RWPE2 (cell line): ENCODE results near the gene CDX1.

Experiments
- ATAC-seq: fragments of 200-7000 bp; cut with Tn5 transposase; 3 replicates; pipeline ENCODE4 v1.9.1; 2021; ENCODE audit warnings: low read depth
- DNase-seq: peaks from one replicate; pipeline ENCODE4 v3.0.0-alpha.2; 2020; ENCODE audit warnings: low spot score
- H3K27ac ChIP-seq: fragments of 450-650 bp; 2 replicates; pipeline ENCODE4 v1.5.1; 2017; ENCODE audit warnings: mild to moderate bottlenecking; ENCODE audit not compliant: poor library complexity, severe bottlenecking
- H3K27me3 ChIP-seq: fragments of 250-450 bp; sonication (Bioruptor Pico); 2 replicates; pipeline ENCODE4 v1.5.1; 2021; ENCODE audit warnings: mild to moderate bottlenecking, moderate library complexity; ENCODE audit not compliant: insufficient read depth, poor library complexity, severe bottlenecking
- H3K36me3 ChIP-seq: fragments of 250-450 bp; sonication (Bioruptor Pico); 2 replicates; pipeline ENCODE4 v1.5.1; 2020; ENCODE audit warnings: low read depth, mild to moderate bottlenecking, moderate library complexity
- H3K4me1 ChIP-seq: fragments of 250-450 bp; sonication (Bioruptor Pico); 2 replicates; pipeline ENCODE4 v1.5.1; 2021; ENCODE audit warnings: mild to moderate bottlenecking, moderate library complexity; ENCODE audit not compliant: insufficient read depth, poor library complexity, severe bottlenecking
- H3K4me3 ChIP-seq: fragments of 250-450 bp; sonication (Bioruptor Pico); 2 replicates; pipeline ENCODE4 v1.5.1; 2021; ENCODE audit warnings: mild to moderate bottlenecking, moderate library complexity; ENCODE audit not compliant: severe bottlenecking
- H3K9me3 ChIP-seq: fragments of 250-450 bp; sonication (Bioruptor Pico); 2 replicates; pipeline ENCODE4 v1.5.1; 2021; ENCODE audit warnings: mild to moderate bottlenecking, moderate library complexity; ENCODE audit not compliant: severe bottlenecking
- TF ChIP-seq, protein P1 (sequence below): fragments of 450-650 bp; IDR thresholded peaks from one replicate; pipeline ENCODE4 v1.5.1; 2017; ENCODE audit warnings: mild to moderate bottlenecking, moderate library complexity; ENCODE audit not compliant: poor library complexity, severe bottlenecking

The CDX1 gene

GRCh38 chr5:150164211-150164980 is 2.2 kb upstream of the CDX1 start:
- no peaks in the 10 kb centered on the region for H3K9me3 ChIP-seq
- TF ChIP-seq, protein P1, sequence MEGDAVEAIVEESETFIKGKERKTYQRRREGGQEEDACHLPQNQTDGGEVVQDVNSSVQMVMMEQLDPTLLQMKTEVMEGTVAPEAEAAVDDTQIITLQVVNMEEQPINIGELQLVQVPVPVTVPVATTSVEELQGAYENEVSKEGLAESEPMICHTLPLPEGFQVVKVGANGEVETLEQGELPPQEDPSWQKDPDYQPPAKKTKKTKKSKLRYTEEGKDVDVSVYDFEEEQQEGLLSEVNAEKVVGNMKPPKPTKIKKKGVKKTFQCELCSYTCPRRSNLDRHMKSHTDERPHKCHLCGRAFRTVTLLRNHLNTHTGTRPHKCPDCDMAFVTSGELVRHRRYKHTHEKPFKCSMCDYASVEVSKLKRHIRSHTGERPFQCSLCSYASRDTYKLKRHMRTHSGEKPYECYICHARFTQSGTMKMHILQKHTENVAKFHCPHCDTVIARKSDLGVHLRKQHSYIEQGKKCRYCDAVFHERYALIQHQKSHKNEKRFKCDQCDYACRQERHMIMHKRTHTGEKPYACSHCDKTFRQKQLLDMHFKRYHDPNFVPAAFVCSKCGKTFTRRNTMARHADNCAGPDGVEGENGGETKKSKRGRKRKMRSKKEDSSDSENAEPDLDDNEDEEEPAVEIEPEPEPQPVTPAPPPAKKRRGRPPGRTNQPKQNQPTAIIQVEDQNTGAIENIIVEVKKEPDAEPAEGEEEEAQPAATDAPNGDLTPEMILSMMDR: no peak
- H3K27ac ChIP-seq: no peak overlapping the region
- H3K27me3 ChIP-seq: no peaks in the 10 kb centered on the region
- H3K4me3 ChIP-seq: no peak overlapping the region
- DNase-seq (no peak), ATAC-seq (no peak)
- H3K36me3 ChIP-seq: no peaks in the 10 kb centered on the region
- H3K4me1 ChIP-seq: no peaks in the 10 kb centered on the region

- H3K27ac ChIP-seq: no peak overlapping the region
- ATAC-seq (no peak), DNase-seq (no peak)
- TF ChIP-seq, protein P1: no peak
- H3K36me3 ChIP-seq: no peaks in the 10 kb centered on the region
- H3K4me3 ChIP-seq: no peak overlapping the region
- H3K4me1 ChIP-seq: no peaks in the 10 kb centered on the region
- H3K27me3 ChIP-seq: no peaks in the 10 kb centered on the region
- H3K9me3 ChIP-seq: no peaks in the 10 kb centered on the region
Measured at GRCh38 chr5:150166037-150166649, 435 bp upstream of the CDX1 start.

- H3K36me3 ChIP-seq: no peaks in the 10 kb centered on the region
- no peaks in the 10 kb centered on the region for H3K9me3 ChIP-seq
- TF ChIP-seq, protein P1: no peak
- DNase-seq: no peak
- no peaks in the 10 kb centered on the region for H3K4me1 ChIP-seq
- no peaks in the 10 kb centered on the region for H3K27me3 ChIP-seq
- ATAC-seq: no peak
- no peak overlapping the region for H3K27ac ChIP-seq
- no peak overlapping the region for H3K4me3 ChIP-seq
Measured at GRCh38 chr5:150167512-150167850, 903 bp downstream of the CDX1 start.

GRCh38 chr5:150167908-150168307 is 1.3 kb downstream of the CDX1 start:
- H3K36me3 ChIP-seq: no peaks in the 10 kb centered on the region
- DNase-seq (no peak), ATAC-seq (no peak)
- H3K4me1 ChIP-seq: no peaks in the 10 kb centered on the region
- H3K27ac ChIP-seq: no peak overlapping the region
- no peak overlapping the region for H3K4me3 ChIP-seq
- TF ChIP-seq, protein P1: no peak
- no peaks in the 10 kb centered on the region for H3K9me3 ChIP-seq
- H3K27me3 ChIP-seq: no peaks in the 10 kb centered on the region

GRCh38 chr5:150168864-150169263 is 2.3 kb downstream of the CDX1 start:
- DNase-seq (no peak), ATAC-seq (no peak)
- Histone ChIP-seq H3K27me3 (no peaks in the 10 kb centered on the region), H3K27ac (no peak overlapping the region), H3K4me3 (no peak overlapping the region), H3K9me3 (no peaks in the 10 kb centered on the region), H3K36me3 (no peaks in the 10 kb centered on the region), H3K4me1 (no peaks in the 10 kb centered on the region)
- TF ChIP-seq, protein P1: no peak
